Measurements from ENCODE around the gene AJAP1. TPM values are rescaled to one million over a fixed set of nuclear protein-coding genes. Genes with fewer than 3 reads are reported as not detected.

AJAP1 gene
- total and polyA plus RNA-seq, 2 experiments from 2014 or later: not detected

DNA sequence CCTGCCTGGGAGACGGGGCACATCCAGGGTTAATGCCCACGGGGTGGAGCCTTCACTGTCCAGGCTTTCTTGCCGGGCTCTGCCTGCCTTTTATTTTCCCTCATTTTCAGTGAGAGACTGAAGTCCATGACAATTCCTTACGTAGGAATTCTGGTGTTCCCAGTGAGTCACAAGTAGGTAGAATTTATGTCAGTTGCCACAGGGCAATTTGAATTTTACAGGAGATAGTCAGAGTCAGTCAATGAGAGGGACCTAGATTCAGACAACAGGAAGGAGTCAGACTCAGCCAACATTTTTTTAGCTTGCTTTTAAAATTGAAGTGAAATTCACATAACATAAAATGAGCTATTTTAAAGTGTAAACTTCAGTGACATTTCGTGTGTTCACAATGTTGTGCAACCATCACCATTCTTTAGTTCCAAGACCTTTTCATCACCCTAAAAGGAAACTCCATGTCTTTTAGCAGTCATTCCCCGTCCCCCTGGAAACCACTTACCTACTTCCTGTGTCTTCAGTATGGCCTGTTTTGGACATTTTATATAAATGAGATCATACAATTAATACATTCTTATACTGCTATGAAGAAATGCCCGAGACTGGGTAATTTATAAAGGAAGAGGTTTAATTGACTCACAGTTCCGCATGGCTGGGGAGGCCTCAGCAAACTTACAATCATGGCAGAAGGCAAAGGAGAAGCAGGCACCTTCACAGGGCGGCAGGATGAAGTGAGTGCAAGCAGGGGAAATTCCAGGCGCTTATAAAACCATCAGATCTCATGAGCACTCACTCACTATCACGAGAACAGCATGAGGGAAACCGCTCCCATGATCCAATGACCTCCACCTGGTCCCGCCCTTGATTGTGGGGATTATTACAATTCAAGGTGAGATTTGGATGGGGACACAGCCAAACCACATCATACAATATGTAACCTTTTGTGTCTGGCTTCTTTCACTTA is 14.6 kb downstream of the AJAP1 start:
- Mint-ChIP-seq H3K4me3 (no peak overlapping the region), H3K36me3 (ENCODE audit: low read depth) (peaks cover 33% of the 10 kb centered on the region), H3K4me1 (peaks cover 5% of the 10 kb centered on the region), H3K27ac (no peak overlapping the region), H3K9me3 (peaks cover 27% of the 10 kb centered on the region), H3K27me3 (ENCODE audit: insufficient read depth, low read depth, poor library complexity) (peaks cover 15% of the 10 kb centered on the region)
- Histone ChIP-seq H2AFZ (no peak overlapping the region), H4K20me1 (replicated peaks; ENCODE audit: insufficient read depth) (no peaks in the 10 kb centered on the region), H3K27me3 (ENCODE audit: insufficient read depth) (no peaks in the 10 kb centered on the region), H3K79me2 (replicated peaks; ENCODE audit: insufficient read depth) (no peaks in the 10 kb centered on the region), H3K4me1 (ENCODE audit: insufficient read depth) (no peaks in the 10 kb centered on the region), H3K9me2 (ENCODE audit: insufficient read depth) (no peaks in the 10 kb centered on the region), H3K4me3 (no peak overlapping the region), H3K27ac (ENCODE audit: low read depth) (no peak overlapping the region), H3K36me3 (ENCODE audit: insufficient read depth) (no peaks in the 10 kb centered on the region), H3K4me2 (no peak overlapping the region), H3F3A (replicated peaks; ENCODE audit: low read depth) (no peaks in the 10 kb centered on the region)
- no peak for DNase-seq (ENCODE audit: low spot score)
- no peak for TF ChIP-seq ZNF462 (CRISPR knock-in tag; IDR thresholded peaks at IDR 0.05)
- no peak for TF ChIP-seq EZH2phosphoT487 (IDR thresholded peaks at IDR 0.05; ENCODE audit: unreplicated experiment)
- TF ChIP-seq, protein P1, sequence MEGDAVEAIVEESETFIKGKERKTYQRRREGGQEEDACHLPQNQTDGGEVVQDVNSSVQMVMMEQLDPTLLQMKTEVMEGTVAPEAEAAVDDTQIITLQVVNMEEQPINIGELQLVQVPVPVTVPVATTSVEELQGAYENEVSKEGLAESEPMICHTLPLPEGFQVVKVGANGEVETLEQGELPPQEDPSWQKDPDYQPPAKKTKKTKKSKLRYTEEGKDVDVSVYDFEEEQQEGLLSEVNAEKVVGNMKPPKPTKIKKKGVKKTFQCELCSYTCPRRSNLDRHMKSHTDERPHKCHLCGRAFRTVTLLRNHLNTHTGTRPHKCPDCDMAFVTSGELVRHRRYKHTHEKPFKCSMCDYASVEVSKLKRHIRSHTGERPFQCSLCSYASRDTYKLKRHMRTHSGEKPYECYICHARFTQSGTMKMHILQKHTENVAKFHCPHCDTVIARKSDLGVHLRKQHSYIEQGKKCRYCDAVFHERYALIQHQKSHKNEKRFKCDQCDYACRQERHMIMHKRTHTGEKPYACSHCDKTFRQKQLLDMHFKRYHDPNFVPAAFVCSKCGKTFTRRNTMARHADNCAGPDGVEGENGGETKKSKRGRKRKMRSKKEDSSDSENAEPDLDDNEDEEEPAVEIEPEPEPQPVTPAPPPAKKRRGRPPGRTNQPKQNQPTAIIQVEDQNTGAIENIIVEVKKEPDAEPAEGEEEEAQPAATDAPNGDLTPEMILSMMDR (conservative IDR thresholded peaks at IDR 0.05; ENCODE audit: low read depth in 2 of 2): no peak
- no peak for TF ChIP-seq JUNB (IDR thresholded peaks at IDR 0.05; ENCODE audit: unreplicated experiment)
- no peak for TF ChIP-seq POLR2AphosphoS5 (IDR thresholded peaks at IDR 0.05; ENCODE audit: low read depth)
- TF ChIP-seq, protein P2, sequence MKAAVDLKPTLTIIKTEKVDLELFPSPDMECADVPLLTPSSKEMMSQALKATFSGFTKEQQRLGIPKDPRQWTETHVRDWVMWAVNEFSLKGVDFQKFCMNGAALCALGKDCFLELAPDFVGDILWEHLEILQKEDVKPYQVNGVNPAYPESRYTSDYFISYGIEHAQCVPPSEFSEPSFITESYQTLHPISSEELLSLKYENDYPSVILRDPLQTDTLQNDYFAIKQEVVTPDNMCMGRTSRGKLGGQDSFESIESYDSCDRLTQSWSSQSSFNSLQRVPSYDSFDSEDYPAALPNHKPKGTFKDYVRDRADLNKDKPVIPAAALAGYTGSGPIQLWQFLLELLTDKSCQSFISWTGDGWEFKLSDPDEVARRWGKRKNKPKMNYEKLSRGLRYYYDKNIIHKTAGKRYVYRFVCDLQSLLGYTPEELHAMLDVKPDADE (IDR thresholded peaks at IDR 0.05): no peak
- no peak for TF ChIP-seq ZNF114 (CRISPR knock-in tag; IDR thresholded peaks at IDR 0.05)
- no peak for TF ChIP-seq NANOG (IDR thresholded peaks at IDR 0.05; ENCODE audit: borderline replicate concordance)
- no peak for TF ChIP-seq CREB1 (CRISPR knock-in tag; IDR thresholded peaks at IDR 0.05; ENCODE audit: low read depth)
- TF ChIP-seq REST (IDR thresholded peaks at IDR 0.05; ENCODE audit: unreplicated experiment): no peak
- TF ChIP-seq STAT1 (IDR thresholded peaks at IDR 0.05; ENCODE audit: unreplicated experiment): no peak
- no peak for TF ChIP-seq EZH2 (IDR thresholded peaks at IDR 0.05; ENCODE audit: low read depth, unreplicated experiment)
- no peak for TF ChIP-seq ZNF331 (CRISPR knock-in tag; IDR thresholded peaks at IDR 0.05; ENCODE audit: low read depth)
- no peak for ATAC-seq

All from GM23338 (cell line).